Left ventricle myocardium inferior (tissue), 1 donor: ENCODE measurements around the gene PGAM5. TPM values are rescaled to one million over a fixed set of nuclear protein-coding genes. Genes with fewer than 3 reads are reported as not detected.

Source experiments
- DNase-seq: peaks from one replicate; pipeline ENCODE4 v3.0.0-alpha.2; 2020
- H3K27ac ChIP-seq: fragments of 200-600 bp; replicated peaks from 2 replicates; pipeline ENCODE4 v1.8.0; 2021
- H3K27me3 ChIP-seq: fragments of 200-600 bp; 2 replicates; pipeline ENCODE4 v1.8.0; 2021; ENCODE audit warnings: low read depth
- H3K36me3 ChIP-seq: fragments of 200-600 bp; 2 replicates; pipeline ENCODE4 v1.8.0; 2021
- H3K4me1 ChIP-seq: fragments of 200-600 bp; 2 replicates; pipeline ENCODE4 v1.8.0; 2021
- H3K4me3 ChIP-seq: fragments of 200-600 bp; 2 replicates; pipeline ENCODE4 v1.8.0; 2021; ENCODE audit warnings: mild to moderate bottlenecking, moderate library complexity
- H3K9me3 ChIP-seq: fragments of 200-600 bp; replicated peaks from 2 replicates; pipeline ENCODE4 v1.8.0; 2021
- intact Hi-C: fragments of 100-400 bp; cut with micrococcal nuclease; formaldehyde crosslinking; loops from one replicate; pipeline ENCODE4 v1.11.0; 2022
- long read RNA-seq: library from polyadenylated mRNA; unstranded; transcript quantifications from one replicate; pipeline ENCODE4 v2.0.0, GENCODE V29; 2021
- total RNA-seq: library from RNA; stranded (reverse); fragmentation: NEBNext Ultra II Directional; extraction: Animal tissue kit (Norgen Biotek cat#: 25700); gene quantifications from one replicate; pipeline ENCODE4 v1.2.1, GENCODE V29; 2021
- TF ChIP-seq, protein P1 (sequence below): fragments of 200-600 bp; IDR thresholded peaks from 2 replicates; pipeline ENCODE4 v1.8.0; 2021; ENCODE audit warnings: antibody characterized with exemption, mild to moderate bottlenecking, borderline replicate concordance
- donor health status: DM: no; HTN: yes; CAD: no; lungs with severe emphysema.

PGAM5 gene
- 27.3 TPM for total RNA-seq
- long read RNA-seq, partial matches to known transcripts = 5 of 15 reads
- long read RNA-seq, other reads (novel, unspliced or antisense) = 6 of 15 reads

DNA sequence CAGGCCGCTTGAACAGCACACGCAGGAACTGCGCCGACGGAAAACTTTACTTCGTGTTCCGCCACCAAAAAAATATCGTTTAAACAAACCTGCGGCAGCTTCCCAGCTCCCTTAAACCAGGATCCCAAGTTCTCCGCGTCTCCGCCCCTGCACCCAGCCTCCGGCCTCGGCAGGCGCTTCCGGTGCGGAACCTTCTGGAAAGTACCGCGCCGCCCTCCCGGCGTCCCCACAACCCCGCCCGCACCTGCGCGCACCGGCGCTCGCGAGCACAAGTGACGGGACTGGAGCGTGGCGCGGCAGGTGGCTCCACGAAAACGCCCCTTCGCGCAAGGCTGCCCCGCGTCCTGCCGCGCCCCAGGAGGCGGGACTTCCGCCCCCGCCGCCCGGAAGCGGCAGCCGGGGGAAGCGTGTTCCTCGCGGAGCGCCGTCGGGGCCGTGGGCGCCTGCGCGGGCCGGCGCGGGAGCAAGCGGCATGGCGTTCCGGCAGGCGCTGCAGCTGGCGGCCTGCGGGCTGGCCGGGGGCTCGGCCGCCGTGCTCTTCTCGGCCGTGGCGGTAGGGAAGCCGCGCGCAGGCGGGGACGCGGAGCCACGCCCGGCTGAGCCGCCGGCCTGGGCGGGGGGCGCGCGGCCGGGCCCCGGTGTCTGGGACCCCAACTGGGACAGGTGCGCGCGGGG, at the start of gene PGAM5:
Gene PGAM5, plus strand, starts transcription at position 438 of the 675 bp plus-strand sequence. Its CDS starts 35 bp downstream, at position 473.
- peak within 1 kb of the TSS; percentile 92 for H3K27ac ChIP-seq
- peaks cover 14% of the 10 kb centered on the region for H3K36me3 ChIP-seq
- peak within 1 kb of the TSS; percentile 92 for H3K4me3 ChIP-seq
- TF ChIP-seq, protein P1, sequence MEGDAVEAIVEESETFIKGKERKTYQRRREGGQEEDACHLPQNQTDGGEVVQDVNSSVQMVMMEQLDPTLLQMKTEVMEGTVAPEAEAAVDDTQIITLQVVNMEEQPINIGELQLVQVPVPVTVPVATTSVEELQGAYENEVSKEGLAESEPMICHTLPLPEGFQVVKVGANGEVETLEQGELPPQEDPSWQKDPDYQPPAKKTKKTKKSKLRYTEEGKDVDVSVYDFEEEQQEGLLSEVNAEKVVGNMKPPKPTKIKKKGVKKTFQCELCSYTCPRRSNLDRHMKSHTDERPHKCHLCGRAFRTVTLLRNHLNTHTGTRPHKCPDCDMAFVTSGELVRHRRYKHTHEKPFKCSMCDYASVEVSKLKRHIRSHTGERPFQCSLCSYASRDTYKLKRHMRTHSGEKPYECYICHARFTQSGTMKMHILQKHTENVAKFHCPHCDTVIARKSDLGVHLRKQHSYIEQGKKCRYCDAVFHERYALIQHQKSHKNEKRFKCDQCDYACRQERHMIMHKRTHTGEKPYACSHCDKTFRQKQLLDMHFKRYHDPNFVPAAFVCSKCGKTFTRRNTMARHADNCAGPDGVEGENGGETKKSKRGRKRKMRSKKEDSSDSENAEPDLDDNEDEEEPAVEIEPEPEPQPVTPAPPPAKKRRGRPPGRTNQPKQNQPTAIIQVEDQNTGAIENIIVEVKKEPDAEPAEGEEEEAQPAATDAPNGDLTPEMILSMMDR = no peak
- H3K9me3 ChIP-seq = peaks cover 6% of the 10 kb centered on the region
- H3K27me3 ChIP-seq = no peaks in the 10 kb centered on the region
- H3K4me1 ChIP-seq = peaks cover 37% of the 10 kb centered on the region
- intact Hi-C loops = no loop called here
- peak; percentile 80 for DNase-seq

DNA sequence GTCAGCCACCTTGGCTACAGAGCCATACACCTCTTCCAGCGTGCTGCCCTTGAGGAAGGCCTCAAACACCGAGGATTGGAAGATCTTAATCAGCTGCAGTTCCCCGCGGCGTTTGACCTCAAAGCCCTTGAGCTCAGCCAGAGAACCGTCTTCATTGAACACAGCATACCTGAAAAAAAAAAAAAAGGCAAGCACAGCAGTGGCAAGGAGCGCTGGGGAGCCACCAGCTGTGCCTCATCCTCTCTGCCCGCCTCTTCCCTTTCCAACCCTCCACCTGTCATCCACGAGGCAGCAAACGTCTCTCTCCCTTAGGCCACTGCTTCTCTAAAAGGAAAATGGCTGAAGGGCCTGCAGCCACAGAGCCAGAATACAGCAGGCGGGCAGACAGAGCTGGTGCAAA, 49.6 kb upstream of the PGAM5 start:
- DNase-seq = no peak
- no peaks in the 10 kb centered on the region for H3K9me3 ChIP-seq
- intact Hi-C loops = no loop called here

DNA sequence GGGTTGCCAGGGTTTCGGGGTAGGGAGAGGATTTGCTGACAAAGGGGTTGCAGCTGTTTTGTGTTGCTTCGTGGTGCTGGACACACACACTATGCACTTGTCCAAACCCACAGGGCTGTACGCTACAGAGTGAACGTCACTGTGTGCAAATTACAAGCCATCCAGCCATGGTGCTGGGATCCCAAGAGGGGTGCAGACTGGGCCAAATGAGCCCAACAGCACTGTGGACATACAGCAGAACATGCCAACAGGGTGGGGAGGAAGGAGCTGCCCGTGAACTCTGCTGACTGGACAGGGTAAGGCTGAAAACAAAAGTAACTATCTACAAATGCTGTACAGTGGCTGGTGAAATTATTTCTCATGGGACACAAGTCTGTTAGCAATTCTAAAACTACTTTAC, 48.7 kb upstream of the PGAM5 start:
- DNase-seq = no peak
- peaks cover 4% of the 10 kb centered on the region for H3K4me1 ChIP-seq
- no peak overlapping the region for H3K4me3 ChIP-seq
- H3K36me3 ChIP-seq = peaks cover 92% of the 10 kb centered on the region
- no peaks in the 10 kb centered on the region for H3K9me3 ChIP-seq
- TF ChIP-seq, protein P1 = no peak
- intact Hi-C loops = no loop called here
- no peaks in the 10 kb centered on the region for H3K27me3 ChIP-seq
- no peak overlapping the region for H3K27ac ChIP-seq

More for the DNA sequence above, 49.6 kb upstream of the PGAM5 start:
- Histone ChIP-seq H3K4me3 (no peak overlapping the region), H3K27me3 (no peaks in the 10 kb centered on the region), H3K27ac (no peak overlapping the region), H3K4me1 (peaks cover 4% of the 10 kb centered on the region), H3K36me3 (peaks cover 92% of the 10 kb centered on the region)
- TF ChIP-seq, protein P1 = no peak

DNA sequence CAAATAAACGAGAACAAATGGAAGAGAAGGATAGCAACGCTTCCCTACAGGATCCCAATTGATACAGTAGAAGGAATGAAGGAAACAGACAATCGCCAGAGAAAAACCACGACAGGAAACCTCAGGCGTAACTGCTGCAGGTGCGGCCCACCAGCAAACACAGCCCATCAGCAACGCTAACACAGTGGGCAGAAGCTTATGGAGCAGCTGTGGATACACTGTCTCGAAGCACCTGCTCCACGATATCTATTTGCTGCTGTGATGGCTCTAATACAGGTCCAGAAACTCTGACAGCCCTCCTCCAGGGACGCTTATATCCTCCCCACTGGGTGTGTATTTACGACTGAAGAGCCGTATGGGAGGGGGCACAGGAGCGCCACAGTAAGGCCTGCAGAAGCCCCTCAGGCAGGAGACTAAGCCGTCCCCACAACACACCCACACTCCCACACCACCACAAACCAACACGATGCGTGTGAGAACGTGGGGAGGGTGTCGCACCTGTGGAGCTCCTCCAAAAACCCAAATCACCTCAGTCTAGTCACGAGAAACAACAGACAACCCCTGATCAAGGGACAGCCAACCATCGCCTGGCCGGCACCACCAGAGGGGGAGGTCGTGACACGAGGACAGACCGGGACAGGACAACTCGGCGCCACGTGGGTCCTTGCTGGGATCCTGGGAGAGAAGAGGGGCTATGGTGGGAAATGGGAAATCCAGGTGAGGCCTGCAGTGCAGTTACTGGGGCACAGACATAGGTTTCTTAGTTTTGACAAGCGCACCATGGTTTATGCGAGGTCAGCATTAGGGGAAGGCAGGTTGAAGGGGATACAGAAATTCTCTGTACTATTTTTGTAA, 47.5 kb upstream of the PGAM5 start:
- Histone ChIP-seq H3K4me1 (peaks cover 4% of the 10 kb centered on the region), H3K27ac (no peak overlapping the region), H3K9me3 (no peaks in the 10 kb centered on the region), H3K36me3 (peaks cover 92% of the 10 kb centered on the region), H3K27me3 (no peaks in the 10 kb centered on the region), H3K4me3 (no peak overlapping the region)
- intact Hi-C loops = no loop called here
- no peak for DNase-seq
- TF ChIP-seq, protein P1 = no peak

DNA sequence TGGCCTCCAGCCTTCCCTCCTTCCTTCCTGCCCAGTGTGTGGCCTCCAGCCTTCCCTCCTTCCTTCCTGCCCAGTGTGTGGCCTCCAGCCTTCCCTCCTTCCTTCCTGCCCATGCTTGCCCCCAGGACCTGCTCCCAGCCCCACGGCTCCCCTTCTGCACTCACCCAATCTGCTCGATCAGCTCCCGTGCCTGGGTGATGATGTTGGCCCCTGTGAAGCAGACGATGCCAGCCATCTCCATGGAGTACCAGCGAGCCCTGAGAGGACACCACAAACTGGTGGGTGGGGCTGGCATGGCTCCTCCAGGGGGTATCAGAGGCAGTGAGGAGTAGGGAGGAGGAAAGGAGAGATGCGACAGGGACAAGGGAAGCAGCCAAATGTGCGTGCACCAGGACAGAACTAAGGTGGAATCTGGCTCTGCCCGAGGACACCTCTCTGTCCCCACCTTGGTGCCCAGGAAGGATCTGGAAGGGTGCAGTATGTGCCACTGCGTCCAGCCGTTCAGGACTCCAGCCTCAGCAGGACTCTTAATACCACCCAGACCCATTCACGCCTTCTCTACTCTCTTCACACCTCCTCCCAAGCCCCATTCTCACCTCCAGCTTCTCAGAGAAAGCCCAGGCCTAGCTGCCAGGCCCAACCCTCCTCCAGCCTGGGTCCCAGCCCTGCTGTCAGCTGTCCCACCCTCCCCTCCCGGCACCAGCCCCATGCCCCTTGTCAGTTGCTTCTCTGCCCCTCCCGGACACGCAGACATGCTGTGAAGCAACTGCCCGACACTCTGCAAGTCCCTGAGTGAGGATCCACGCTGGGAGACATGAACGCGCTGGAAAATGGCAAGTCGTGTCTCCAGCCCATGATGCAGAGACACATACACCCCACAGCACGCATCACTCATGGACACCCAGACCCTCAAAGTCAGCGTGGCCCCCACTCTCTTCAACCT, 46.2 kb upstream of the PGAM5 start:
- no peak for DNase-seq
- TF ChIP-seq, protein P1 = no peak
- Histone ChIP-seq H3K27ac (no peak overlapping the region), H3K27me3 (no peaks in the 10 kb centered on the region), H3K4me1 (peaks cover 4% of the 10 kb centered on the region), H3K4me3 (no peak overlapping the region), H3K9me3 (no peaks in the 10 kb centered on the region), H3K36me3 (peaks cover 92% of the 10 kb centered on the region)
- intact Hi-C loops = no loop called here
